Inflammatory macrophage (primary cell): ENCODE measurements around the gene GABRR3.

Experiments
- DNase-seq, 2 donors: peaks; one replicate each; pipeline ENCODE4 v3.0.0-alpha.2; 2020 to 2022

GABRR3 gene

GRCh38 chr3:97988784-97989568 is 46.1 kb downstream of the GABRR3 start:
- no peak for DNase-seq

- DNase-seq: no peak
These were observed 47.8 kb downstream of the GABRR3 start for GRCh38 chr3:97987306-97987705.

- no peak for DNase-seq
These were observed 51.1 kb downstream of the GABRR3 start for GRCh38 chr3:97983933-97984491.

- DNase-seq: no peak
These were observed 53.2 kb downstream of the GABRR3 start for GRCh38 chr3:97981886-97982285.

- DNase-seq: no peak
These were observed 55.5 kb downstream of the GABRR3 start for GRCh38 chr3:97979610-97980009.

- no peak for DNase-seq
These were observed 59.6 kb downstream of the GABRR3 start for GRCh38 chr3:97975466-97975865.

- no peak for DNase-seq
These were observed 60.1 kb downstream of the GABRR3 start for GRCh38 chr3:97974996-97975395.

GRCh38 chr3:97972976-97973375 is 62.1 kb downstream of the GABRR3 start:
- DNase-seq: no peak

- DNase-seq: peak; percentile 67 to 74
These were observed 63.2 kb downstream of the GABRR3 start, which contains the start of gene RIOX2 for GRCh38 chr3:97971679-97972567. TSS of gene RIOX2 (minus strand) at chr3:97972431. CDS start at chr3:97967593, 4,838 bp downstream.

- DNase-seq: peak in 1 of 2 donors; percentile 34
These were observed 64.0 kb downstream of the GABRR3 start for GRCh38 chr3:97970956-97971620.

- DNase-seq: no peak
These were observed 65.0 kb downstream of the GABRR3 start for GRCh38 chr3:97970156-97970555.

- DNase-seq: no peak
These were observed 65.6 kb downstream of the GABRR3 start for GRCh38 chr3:97969541-97969940.

GRCh38 chr3:97968376-97968775 is 66.7 kb downstream of the GABRR3 start:
- no peak for DNase-seq

- DNase-seq: no peak
These were observed 67.1 kb downstream of the GABRR3 start for GRCh38 chr3:97967966-97968365.

- DNase-seq: no peak
These were observed 73.9 kb downstream of the GABRR3 start for GRCh38 chr3:97960993-97961766.

- DNase-seq: no peak
These were observed 74.6 kb downstream of the GABRR3 start for GRCh38 chr3:97960551-97960950.

GRCh38 chr3:97959872-97960271 is 75.2 kb downstream of the GABRR3 start:
- DNase-seq: no peak

- DNase-seq: no peak
These were observed 76.3 kb downstream of the GABRR3 start for GRCh38 chr3:97958796-97959195.

- no peak for DNase-seq
These were observed 76.7 kb downstream of the GABRR3 start for GRCh38 chr3:97958396-97958795.

- peak in 1 of 2 donors; percentile 39 for DNase-seq
These were observed 77.4 kb downstream of the GABRR3 start for GRCh38 chr3:97957617-97958311.

GRCh38 chr3:97956051-97956450 is 79.1 kb downstream of the GABRR3 start:
- no peak for DNase-seq
